Activated T-helper 1 cell treated with anti-CD3 and anti-CD28 coated beads, Interleukin-12 subunit alpha, Interleukin-12 subunit beta, Interleukin-2, Interleukin-4 antibody, amounts not matched to agents 30 ng/mL and 10 ng/mL and 1 ng/mL, durations not matched to agents 14 hours and 24 hours and 36 hours (primary cell): Measurements from ENCODE around the gene SH3D21. TPM values are rescaled to one million over a fixed set of nuclear protein-coding genes. Genes with fewer than 3 reads are reported as not detected.

ENCODE experiments used
- DNase-seq: peaks from one replicate; pipeline ENCODE4 v3.0.0; 2021; ENCODE audit warnings: low spot score
- H3K27ac Mint-ChIP-seq: one replicate; pipeline ENCODE4 v1.8.0; 2021; ENCODE audit warnings: mild to moderate bottlenecking, mixed read lengths
- H3K27me3 Mint-ChIP-seq: one replicate; pipeline ENCODE4 v1.8.0; 2022; ENCODE audit warnings: mild to moderate bottlenecking, moderate library complexity, mixed read lengths; ENCODE audit not compliant: insufficient read depth
- H3K36me3 Mint-ChIP-seq: one replicate; pipeline ENCODE4 v1.8.0; 2021; ENCODE audit warnings: low read depth, mixed read lengths
- H3K4me1 Mint-ChIP-seq: one replicate; pipeline ENCODE4 v1.8.0; 2021; ENCODE audit warnings: low read depth, mixed read lengths
- H3K4me3 Mint-ChIP-seq: one replicate; pipeline ENCODE4 v1.8.0; 2021; ENCODE audit warnings: mild to moderate bottlenecking, moderate library complexity, mixed read lengths
- H3K9me3 Mint-ChIP-seq: one replicate; pipeline ENCODE4 v1.8.0; 2021; ENCODE audit warnings: mixed read lengths
- intact Hi-C: fragments of 100-400 bp; cut with micrococcal nuclease; formaldehyde crosslinking; loops from one replicate; pipeline ENCODE4 v1.15.1; 2024
- total RNA-seq: library from RNA; stranded (reverse); gene quantifications from 2 replicates; pipeline ENCODE4 v1.2.3, GENCODE V29; 2022

SH3D21 gene
- total RNA-seq, 1 donor from 2014 or later: 8.3 TPM

- peak within 1 kb of the TSS; percentile 80 for H3K4me3 Mint-ChIP-seq
- H3K27me3 Mint-ChIP-seq: peaks cover 6% of the 10 kb centered on the region
- intact Hi-C loops: loop anchor here (1.0 to 5.0 kb wide), 3 partner anchors 16 to 97 kb away; partner anchors contain the start of gene STK40
- no peaks in the 10 kb centered on the region for H3K9me3 Mint-ChIP-seq
- peaks cover 2% of the 10 kb centered on the region for H3K36me3 Mint-ChIP-seq
- H3K4me1 Mint-ChIP-seq: peaks cover 31% of the 10 kb centered on the region
- peak; percentile 60 for DNase-seq
- peak within 1 kb of the TSS; percentile 64 for H3K27ac Mint-ChIP-seq
These were observed 17.6 kb downstream of the SH3D21 start, which contains the start of gene EVA1B for GRCh38 chr1:36323636-36324352. EVA1B (minus strand) TSS chr1:36323645; CDS start chr1:36323037, 608 bp downstream.

DNA sequence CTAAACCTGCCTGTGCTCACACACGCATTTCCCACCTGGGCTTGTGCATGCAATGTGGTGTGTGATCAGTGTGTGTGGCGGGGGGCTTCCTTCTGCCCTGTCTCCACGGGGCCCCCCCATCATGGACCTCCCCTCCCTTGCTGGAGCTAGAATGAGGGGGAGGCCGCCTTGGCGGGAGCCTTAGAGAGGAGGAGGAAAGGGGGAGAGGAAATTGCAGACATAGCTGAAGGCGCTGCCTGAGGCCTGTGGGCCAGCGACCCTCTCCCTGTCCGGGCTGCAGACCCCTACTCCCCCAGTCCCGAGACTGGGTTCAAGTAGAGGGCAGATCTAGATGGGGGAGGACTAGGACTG is 18.2 kb downstream of the SH3D21 start:
- peak overlapping the region; percentile 80 for H3K4me3 Mint-ChIP-seq
- H3K36me3 Mint-ChIP-seq: peaks cover 2% of the 10 kb centered on the region
- intact Hi-C loops: loop anchor here (5.0 kb wide), 1 partner anchor 63 kb away; the partner anchor contains the start of gene STK40
- no peaks in the 10 kb centered on the region for H3K9me3 Mint-ChIP-seq
- H3K27ac Mint-ChIP-seq: no peak overlapping the region
- DNase-seq: no peak
- H3K27me3 Mint-ChIP-seq: peaks cover 6% of the 10 kb centered on the region
- peaks cover 33% of the 10 kb centered on the region for H3K4me1 Mint-ChIP-seq

DNA sequence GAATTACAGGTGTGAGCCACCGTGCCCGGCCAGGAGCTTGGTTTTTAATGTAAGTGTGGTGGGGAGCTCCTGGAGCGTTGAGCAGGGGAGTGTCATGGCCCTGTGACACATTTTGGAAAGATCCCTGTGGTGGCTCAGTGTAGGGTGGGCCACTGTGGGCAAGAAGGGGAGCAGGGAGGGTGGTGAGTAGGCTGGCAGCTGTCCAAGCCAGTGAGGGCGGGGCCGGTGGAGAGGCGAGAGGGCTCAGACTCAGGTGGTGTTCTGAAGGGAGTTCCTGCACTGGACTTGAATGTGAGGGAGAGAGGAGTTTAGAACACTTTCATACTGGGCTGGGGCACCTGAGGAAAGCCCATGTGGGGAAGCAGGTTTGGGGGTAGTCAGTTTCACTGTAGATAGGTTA is 20.3 kb downstream of the SH3D21 start:
- Mint-ChIP-seq H3K27ac (no peak overlapping the region), H3K4me1 (peaks cover 30% of the 10 kb centered on the region), H3K36me3 (no peaks in the 10 kb centered on the region), H3K27me3 (peaks cover 4% of the 10 kb centered on the region), H3K9me3 (no peaks in the 10 kb centered on the region), H3K4me3 (no peak overlapping the region)
- no peak for DNase-seq
- intact Hi-C loops: no loop called here

- DNase-seq: no peak
- H3K27ac Mint-ChIP-seq: no peak overlapping the region
- peaks cover 25% of the 10 kb centered on the region for H3K4me1 Mint-ChIP-seq
- H3K27me3 Mint-ChIP-seq: peaks cover 11% of the 10 kb centered on the region
- intact Hi-C loops: no loop called here
- no peak overlapping the region for H3K4me3 Mint-ChIP-seq
- H3K36me3 Mint-ChIP-seq: no peaks in the 10 kb centered on the region
- no peaks in the 10 kb centered on the region for H3K9me3 Mint-ChIP-seq
These were observed 21.4 kb downstream of the SH3D21 start for GRCh38 chr1:36327421-36328087.

DNA sequence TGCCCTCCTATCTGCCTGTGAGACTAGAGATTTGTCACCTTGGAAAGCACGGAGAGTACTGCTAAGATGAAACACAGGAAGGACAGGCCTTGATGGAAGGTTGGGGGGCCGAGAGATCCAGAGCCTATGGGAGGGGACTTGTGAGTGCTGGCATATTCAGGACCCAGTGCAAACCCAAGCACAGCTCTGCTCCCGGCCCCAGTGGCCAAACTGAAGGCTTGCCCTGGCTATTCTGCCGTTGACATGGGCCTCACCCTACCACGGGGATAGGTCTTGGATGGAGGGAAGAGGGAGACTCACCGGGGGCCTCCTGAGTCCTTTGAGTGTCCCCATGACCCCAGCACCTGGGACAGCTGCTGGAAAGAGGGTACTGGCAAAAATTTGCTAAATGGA is 21.9 kb downstream of the SH3D21 start:
- DNase-seq: no peak
- H3K4me3 Mint-ChIP-seq: no peak overlapping the region
- no peaks in the 10 kb centered on the region for H3K9me3 Mint-ChIP-seq
- intact Hi-C loops: no loop called here
- H3K4me1 Mint-ChIP-seq: peaks cover 25% of the 10 kb centered on the region
- H3K36me3 Mint-ChIP-seq: no peaks in the 10 kb centered on the region
- no peak overlapping the region for H3K27ac Mint-ChIP-seq
- peaks cover 15% of the 10 kb centered on the region for H3K27me3 Mint-ChIP-seq

GRCh38 chr1:36328713-36329112 is 22.5 kb downstream of the SH3D21 start:
- Mint-ChIP-seq H3K4me3 (no peak overlapping the region), H3K36me3 (no peaks in the 10 kb centered on the region), H3K4me1 (peaks cover 24% of the 10 kb centered on the region), H3K27me3 (peaks cover 15% of the 10 kb centered on the region), H3K27ac (no peak overlapping the region), H3K9me3 (no peaks in the 10 kb centered on the region)
- intact Hi-C loops: no loop called here
- no peak for DNase-seq

- intact Hi-C loops: no loop called here
- no peak for DNase-seq
- Mint-ChIP-seq H3K36me3 (no peaks in the 10 kb centered on the region), H3K27ac (no peak overlapping the region), H3K4me3 (no peak overlapping the region), H3K9me3 (no peaks in the 10 kb centered on the region), H3K27me3 (peaks cover 15% of the 10 kb centered on the region), H3K4me1 (peaks cover 13% of the 10 kb centered on the region)
These were observed 23.6 kb downstream of the SH3D21 start for GRCh38 chr1:36329817-36330216.

- H3K27ac Mint-ChIP-seq: no peak overlapping the region
- no peaks in the 10 kb centered on the region for H3K9me3 Mint-ChIP-seq
- no peaks in the 10 kb centered on the region for H3K36me3 Mint-ChIP-seq
- H3K4me1 Mint-ChIP-seq: peaks cover 13% of the 10 kb centered on the region
- intact Hi-C loops: no loop called here
- H3K4me3 Mint-ChIP-seq: no peak overlapping the region
- DNase-seq: no peak
- H3K27me3 Mint-ChIP-seq: peaks cover 15% of the 10 kb centered on the region
These were observed 24.8 kb downstream of the SH3D21 start for GRCh38 chr1:36330940-36331339.

DNA sequence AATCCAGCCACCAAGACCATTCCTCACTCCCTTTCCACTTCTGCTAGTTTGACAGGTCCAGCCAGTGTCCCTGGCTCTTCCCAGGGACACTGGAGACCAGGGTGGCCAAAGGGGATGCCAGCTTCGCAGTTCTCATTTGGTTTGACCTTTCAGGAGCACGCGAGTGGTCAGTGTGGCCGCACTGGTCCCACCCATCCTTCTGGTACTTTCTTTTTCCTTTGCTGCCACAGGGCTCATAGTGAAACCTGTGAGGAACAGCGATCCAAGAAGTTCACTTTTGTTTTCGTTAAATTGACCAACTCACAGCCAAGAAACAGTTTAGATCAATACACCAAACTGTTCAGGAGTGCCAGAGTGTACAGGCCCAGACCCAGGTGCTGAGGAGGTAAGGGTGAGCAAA is 31.7 kb downstream of the SH3D21 start:
- peaks cover 1% of the 10 kb centered on the region for H3K36me3 Mint-ChIP-seq
- DNase-seq: no peak
- H3K9me3 Mint-ChIP-seq: no peaks in the 10 kb centered on the region
- no peak overlapping the region for H3K27ac Mint-ChIP-seq
- intact Hi-C loops: no loop called here
- peaks cover 15% of the 10 kb centered on the region for H3K4me1 Mint-ChIP-seq
- peaks cover 1% of the 10 kb centered on the region for H3K27me3 Mint-ChIP-seq
- no peak overlapping the region for H3K4me3 Mint-ChIP-seq

DNA sequence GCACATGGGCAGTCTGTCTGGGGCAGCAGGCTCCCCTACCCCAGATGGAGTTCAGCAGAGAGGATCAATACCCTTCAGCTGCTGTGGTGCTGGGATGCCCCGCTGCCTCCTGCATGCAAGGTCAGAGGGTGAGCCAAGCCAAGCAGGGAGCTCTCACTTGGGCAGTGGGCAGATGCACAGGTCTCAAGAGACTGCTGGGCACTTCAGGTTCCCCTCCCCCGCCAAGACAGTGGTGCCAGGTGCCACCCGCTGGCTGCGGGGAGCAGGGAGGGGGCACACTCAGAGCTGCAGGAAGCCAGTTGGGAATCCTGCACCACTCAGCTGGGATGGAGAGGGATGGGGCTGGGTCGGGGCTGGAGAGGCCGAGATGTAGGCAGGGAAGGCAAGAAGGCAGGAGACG is 33.0 kb downstream of the SH3D21 start:
- DNase-seq: no peak
- no peak overlapping the region for H3K4me3 Mint-ChIP-seq
- no peaks in the 10 kb centered on the region for H3K27me3 Mint-ChIP-seq
- intact Hi-C loops: no loop called here
- peaks cover 15% of the 10 kb centered on the region for H3K4me1 Mint-ChIP-seq
- peaks cover 2% of the 10 kb centered on the region for H3K36me3 Mint-ChIP-seq
- no peaks in the 10 kb centered on the region for H3K9me3 Mint-ChIP-seq
- no peak overlapping the region for H3K27ac Mint-ChIP-seq

- intact Hi-C loops: no loop called here
- Mint-ChIP-seq H3K27me3 (no peaks in the 10 kb centered on the region), H3K9me3 (no peaks in the 10 kb centered on the region), H3K36me3 (peaks cover 2% of the 10 kb centered on the region), H3K27ac (no peak overlapping the region), H3K4me1 (peaks cover 15% of the 10 kb centered on the region), H3K4me3 (no peak overlapping the region)
- no peak for DNase-seq
These were observed 33.4 kb downstream of the SH3D21 start for GRCh38 chr1:36339615-36340014.

- H3K9me3 Mint-ChIP-seq: no peaks in the 10 kb centered on the region
- peaks cover 5% of the 10 kb centered on the region for H3K36me3 Mint-ChIP-seq
- intact Hi-C loops: loop anchor here (1.0 kb wide), 2 partner anchors 28 to 79 kb away; no protein-coding TSS in a partner anchor
- H3K27ac Mint-ChIP-seq: no peak overlapping the region
- no peak overlapping the region for H3K4me3 Mint-ChIP-seq
- H3K4me1 Mint-ChIP-seq: peaks cover 15% of the 10 kb centered on the region
- H3K27me3 Mint-ChIP-seq: no peaks in the 10 kb centered on the region
- DNase-seq: no peak
These were observed 35.6 kb downstream of the SH3D21 start for GRCh38 chr1:36341626-36342320.
